A549 (cell line): ENCODE data around the gene ELOVL6. TPM values are rescaled to one million over a fixed set of nuclear protein-coding genes. Genes with fewer than 3 reads are reported as not detected.

Experiments used
- ATAC-seq, 2 experiments: fragments of 200-7000 bp in 1 of 2; fragments of >200 bp in 1 of 2; cut with Nextera tagmentation in 1 of 2; cut with Tn5 transposase in 1 of 2; 3 replicates each; pipeline versions ENCODE4 v1.8.0 to v1.9.1; 2018 to 2020; ENCODE audit warnings: mild to moderate bottlenecking in 1 of 2, moderate library complexity in 1 of 2
- CTCF ChIA-PET: fragments of 300-600 bp; sonication (Branson Sonifier 250); formaldehyde crosslinking; extraction: SDS; loops from one replicate; lab custom pipeline; 2021; ENCODE audit warnings: antibody characterized with exemption, inconsistent platforms; lab: Yijun Ruan, JAX
- POLR2A ChIA-PET: fragments of 350-600 bp; formaldehyde crosslinking; extraction: SDS; loops from one replicate; lab custom pipeline; 2021; ENCODE audit warnings: antibody characterized with exemption, inconsistent platforms; lab: Yijun Ruan, JAX
- DNase-seq, 2 experiments: peaks; one replicate each; pipeline versions ENCODE4 v3.0.0 to v3.0.0-alpha.2; 2011 to 2016; ENCODE audit warnings: low read depth in 1 of 2, low spot score in 1 of 2
- FAIRE-seq: peaks from 2 replicates; lab custom pipeline; 2011; peaks lifted over from hg19 to GRCh38; lab: Jason Lieb, UNC
- H3K27ac ChIP-seq, 2 experiments: fragments of >200 bp; sonication (Bioruptor Twin); formaldehyde crosslinking; 3 replicates each; pipeline ENCODE4 v1.5.1; 2016 to 2017
- H3K4me1 ChIP-seq: fragments of >200 bp; sonication (Bioruptor Twin); formaldehyde crosslinking; 3 replicates; pipeline ENCODE4 v1.6.1; 2016
- H3K4me2 ChIP-seq: fragments of >200 bp; sonication (Bioruptor Twin); formaldehyde crosslinking; 3 replicates; pipeline ENCODE4 v1.6.1; 2016
- H3K4me3 ChIP-seq: fragments of >200 bp; sonication (Bioruptor Twin); formaldehyde crosslinking; 3 replicates; pipeline ENCODE4 v1.5.1; 2016
- H3K9me3 ChIP-seq: fragments of >200 bp; sonication (Bioruptor Twin); formaldehyde crosslinking; 3 replicates; pipeline ENCODE4 v1.6.1; 2016
- CBX2 ChIP-seq: fragments of 200-600 bp; sonication (generic); IDR thresholded peaks from 2 replicates; pipeline ENCODE4 v1.6.1; 2016; ENCODE audit warnings: low read depth, mild to moderate bottlenecking, borderline replicate concordance
- CHD2 ChIP-seq: fragments of 150-350 bp; IDR thresholded peaks from 2 replicates; pipeline ENCODE4 v1.6.1; 2014; ENCODE audit warnings: low read length; ENCODE audit not compliant: partially characterized antibody
- CHD4 ChIP-seq: fragments of 200-600 bp; sonication (generic); IDR thresholded peaks from 2 replicates; pipeline ENCODE4 v1.6.1; 2016; ENCODE audit warnings: antibody characterized with exemption, mild to moderate bottlenecking, borderline replicate concordance
- EHF ChIP-seq: fragments of 250-450 bp; sonication (Bioruptor Pico); IDR thresholded peaks from 2 replicates; pipeline ENCODE4 v1.5.0; 2020; ENCODE audit warnings: mild to moderate bottlenecking
- EHMT2 ChIP-seq: fragments of 200-600 bp; sonication (generic); IDR thresholded peaks from 2 replicates; pipeline ENCODE4 v1.6.1; 2016; ENCODE audit warnings: antibody characterized with exemption, low read depth, mild to moderate bottlenecking, moderate library complexity
- EP300 ChIP-seq, 2 experiments: fragments of >200 bp; sonication (Bioruptor Twin); formaldehyde crosslinking; IDR thresholded peaks; 2 replicates in 1 of 2; 3 replicates in 1 of 2; pipeline ENCODE4 v1.6.1; 2016 to 2017
- FOSB ChIP-seq: fragments of 250-450 bp; sonication (Bioruptor Pico); IDR thresholded peaks from 2 replicates; pipeline ENCODE4 v1.5.0; 2020; ENCODE audit warnings: mild to moderate bottlenecking, moderate library complexity
- FOSL2 ChIP-seq, 2 experiments: fragments of 450-650 bp in 1 of 2; fragments of >200 bp in 1 of 2; sonication (Bioruptor Twin) in 1 of 2; formaldehyde crosslinking; IDR thresholded peaks; 2 replicates each; pipeline versions ENCODE4 v1.5.0 to v1.6.1; 2016 to 2020; ENCODE audit warnings: mild to moderate bottlenecking in 1 of 2, moderate library complexity in 1 of 2
- FOXS1 ChIP-seq: fragments of 250-450 bp; sonication (Bioruptor Pico); IDR thresholded peaks from 2 replicates; pipeline ENCODE4 v1.5.0; 2020; ENCODE audit warnings: mild to moderate bottlenecking, moderate library complexity
- GATA3 ChIP-seq: IDR thresholded peaks from 2 replicates; pipeline ENCODE4 v1.6.1; 2012; ENCODE audit warnings: borderline replicate concordance
- HDAC2 ChIP-seq: fragments of 200-600 bp; sonication (generic); IDR thresholded peaks from 2 replicates; pipeline ENCODE4 v1.6.1; 2016
- HEYL ChIP-seq: fragments of 250-450 bp; sonication (Bioruptor Pico); IDR thresholded peaks from 2 replicates; pipeline ENCODE4 v1.8.0; 2021; ENCODE audit warnings: mild to moderate bottlenecking, moderate library complexity
- HMGXB4 ChIP-seq: fragments of 250-450 bp; sonication (Bioruptor Pico); IDR thresholded peaks from 2 replicates; pipeline ENCODE4 v1.5.0; 2021; ENCODE audit warnings: mild to moderate bottlenecking, moderate library complexity, borderline replicate concordance
- JUNB ChIP-seq: fragments of >200 bp; sonication (Bioruptor Twin); formaldehyde crosslinking; IDR thresholded peaks from 2 replicates; pipeline ENCODE4 v1.6.1; 2016
- KDM1A ChIP-seq: fragments of 200-600 bp; sonication (generic); IDR thresholded peaks from 2 replicates; pipeline ENCODE4 v1.6.1; 2016; ENCODE audit warnings: low read depth, mild to moderate bottlenecking
- KDM5A ChIP-seq: fragments of 200-600 bp; sonication (generic); IDR thresholded peaks from 2 replicates; pipeline ENCODE4 v1.6.1; 2016; ENCODE audit warnings: antibody characterized with exemption, mild to moderate bottlenecking
- NFE2L2 ChIP-seq: fragments of 150-350 bp; conservative IDR thresholded peaks from 2 replicates; pipeline ENCODE4 v1.6.1; 2014; ENCODE audit warnings: low read length
- NPAS2 ChIP-seq: fragments of 250-450 bp; sonication (Bioruptor Pico); IDR thresholded peaks from 2 replicates; pipeline ENCODE4 v1.8.0; 2022; ENCODE audit warnings: mild to moderate bottlenecking, moderate library complexity, borderline replicate concordance
- NR3C1 ChIP-seq: fragments of >200 bp; sonication (Bioruptor Twin); formaldehyde crosslinking; IDR thresholded peaks from 3 replicates; pipeline ENCODE4 v1.6.1; 2017
- PHF8 ChIP-seq: fragments of 200-600 bp; sonication (generic); IDR thresholded peaks from 2 replicates; pipeline ENCODE4 v1.6.1; 2016; ENCODE audit warnings: low read depth, mild to moderate bottlenecking, antibody characterized with exemption, moderate library complexity, borderline replicate concordance
- POLR2A ChIP-seq: IDR thresholded peaks from 2 replicates; pipeline ENCODE4 v1.6.1; 2012; ENCODE audit warnings: mild to moderate bottlenecking, low read length
- RARB ChIP-seq: fragments of 250-450 bp; sonication (Bioruptor Pico); IDR thresholded peaks from 2 replicates; pipeline ENCODE4 v1.8.0; 2021; ENCODE audit warnings: mild to moderate bottlenecking, moderate library complexity
- RCOR1 ChIP-seq: fragments of 150-350 bp; IDR thresholded peaks from 2 replicates; pipeline ENCODE4 v1.6.1; 2014; ENCODE audit warnings: antibody characterized with exemption, low read length, low read depth
- REST ChIP-seq: fragments of 200-600 bp; sonication (generic); IDR thresholded peaks from 2 replicates; pipeline ENCODE4 v1.6.1; 2016; ENCODE audit warnings: antibody characterized with exemption, mild to moderate bottlenecking, moderate library complexity
- SMC3 ChIP-seq: fragments of >200 bp; sonication (Bioruptor Twin); formaldehyde crosslinking; IDR thresholded peaks from 3 replicates; pipeline ENCODE4 v1.6.1; 2018; ENCODE audit warnings: inconsistent platforms
- ZFP36 ChIP-seq: fragments of 450-650 bp; IDR thresholded peaks from 2 replicates; pipeline ENCODE4 v1.6.1; 2014; ENCODE audit warnings: borderline replicate concordance; ENCODE audit not compliant: partially characterized antibody
- ZNF302 ChIP-seq: fragments of 250-450 bp; sonication (Bioruptor Pico); IDR thresholded peaks from 2 replicates; pipeline ENCODE4 v1.9.0; 2021; ENCODE audit warnings: inconsistent platforms, mild to moderate bottlenecking, moderate library complexity
- WGBS: methylation state at CpG from one replicate; pipeline ENCODE4 v1.1.6; 2017; ENCODE audit errors: missing lambda C conversion rate; 5-methylcytosine and 5-hydroxymethylcytosine counted together
- polyA plus RNA-seq, 4 experiments: library from polyadenylated mRNA; depleted of rRNA in 3 of 4; stranded (reverse); fragments of >200 nt; fragmentation: RNase III in 1 of 4; extraction: RNeasy Plus Mini Kit Qiagen cat#74134 plus additional on column Dnase treatment in 1 of 4; gene quantifications; 2 replicates in 3 of 4; 3 replicates in 1 of 4; pipeline ENCODE4 v1.2.3, GENCODE V29; 2011 to 2017
- TF ChIP-seq, protein P1 (sequence below): fragments of >200 bp; sonication (Bioruptor Twin); formaldehyde crosslinking; IDR thresholded peaks from 2 replicates; pipeline ENCODE4 v1.6.1; 2016
- TF ChIP-seq, protein P2 (sequence below): IDR thresholded peaks from 2 replicates; pipeline ENCODE4 v1.6.1; 2012; ENCODE audit warnings: low read depth, borderline replicate concordance
- TF ChIP-seq, protein P3 (sequence below): fragments of 150-350 bp; IDR thresholded peaks from 2 replicates; pipeline ENCODE4 v1.6.1; 2014; ENCODE audit warnings: low read depth, mild to moderate bottlenecking, low read length

ELOVL6 gene
- polyA plus RNA-seq, 2 of the 4 experiments (the other 2 are of a cell fraction) = 22.0 to 26.8 TPM

DNA sequence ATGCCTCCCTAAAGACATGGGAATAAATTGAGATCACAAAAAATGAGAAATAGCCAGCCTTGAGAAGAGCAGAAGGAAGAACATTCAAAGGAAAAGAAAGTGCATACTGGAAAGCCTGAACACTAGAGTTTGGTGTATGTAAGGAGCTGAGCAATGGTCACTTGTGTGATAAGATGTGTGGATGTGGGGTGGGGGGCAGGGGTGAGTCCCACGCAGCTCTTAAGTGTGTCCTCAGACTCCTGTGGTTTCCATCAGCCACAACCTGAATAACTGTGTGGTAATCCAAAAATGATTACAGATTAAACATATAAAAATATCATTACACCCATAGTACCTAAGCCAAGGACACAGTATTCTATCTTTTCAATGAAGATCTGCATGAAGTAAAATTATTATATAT is 59.9 kb downstream of the ELOVL6 start:
- FAIRE-seq (no peak), ATAC-seq (no peak), DNase-seq (no peak)
- H3K9me3 ChIP-seq = no peaks in the 10 kb centered on the region
- ChIA-PET POLR2A (no interaction called here), CTCF (interaction anchor here (0.7 to 1.8 kb wide), 2 partner anchors 89 to 408 kb away, joined by 3 to 6 read pairs; no protein-coding TSS in a partner anchor)
- no peak overlapping the region for H3K27ac ChIP-seq
- WGBS = 94% methylated on average over 1 of the region's 1 CpG
- TF ChIP-seq HEYL (CRISPR knock-in tag) = no peak
- TF ChIP-seq, protein P1, sequence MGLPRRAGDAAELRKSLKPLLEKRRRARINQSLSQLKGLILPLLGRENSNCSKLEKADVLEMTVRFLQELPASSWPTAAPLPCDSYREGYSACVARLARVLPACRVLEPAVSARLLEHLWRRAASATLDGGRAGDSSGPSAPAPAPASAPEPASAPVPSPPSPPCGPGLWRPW = no peak
- TF ChIP-seq FOSL2 (IDR thresholded peaks at IDR 0.05) = no peak
- TF ChIP-seq FOSL2 (CRISPR knock-in tag; IDR thresholded peaks at IDR 0.05) = no peak
- TF ChIP-seq RARB (CRISPR knock-in tag) = no peak
- no peak for TF ChIP-seq CHD2
- TF ChIP-seq GATA3 = no peak
- no peak for TF ChIP-seq EHF
- H3K4me1 ChIP-seq = no peaks in the 10 kb centered on the region
- no peak overlapping the region for H3K4me3 ChIP-seq
- H3K4me2 ChIP-seq = no peak overlapping the region

- Histone ChIP-seq H3K9me3 (no peaks in the 10 kb centered on the region), H3K4me2 (no peak overlapping the region), H3K27ac (no peak overlapping the region), H3K4me3 (no peak overlapping the region), H3K4me1 (no peaks in the 10 kb centered on the region)
- ChIA-PET POLR2A (no interaction called here), CTCF (interaction anchor here (0.8 to 1.8 kb wide), 2 partner anchors 21 to 88 kb away, joined by 3 to 6 read pairs; no protein-coding TSS in a partner anchor)
- DNase-seq (no peak), FAIRE-seq (no peak), ATAC-seq (no peak)
- TF ChIP-seq EHMT2 = no peak
- TF ChIP-seq POLR2A = no peak
- no peak for TF ChIP-seq RCOR1
- TF ChIP-seq CBX2 = no peak
- TF ChIP-seq FOXS1 = no peak
- TF ChIP-seq HMGXB4 = no peak
- TF ChIP-seq CHD2 = no peak
- TF ChIP-seq HDAC2 = no peak
- TF ChIP-seq NR3C1 = no peak
- TF ChIP-seq, protein P2, sequence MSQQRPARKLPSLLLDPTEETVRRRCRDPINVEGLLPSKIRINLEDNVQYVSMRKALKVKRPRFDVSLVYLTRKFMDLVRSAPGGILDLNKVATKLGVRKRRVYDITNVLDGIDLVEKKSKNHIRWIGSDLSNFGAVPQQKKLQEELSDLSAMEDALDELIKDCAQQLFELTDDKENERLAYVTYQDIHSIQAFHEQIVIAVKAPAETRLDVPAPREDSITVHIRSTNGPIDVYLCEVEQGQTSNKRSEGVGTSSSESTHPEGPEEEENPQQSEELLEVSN = no peak
- no peak for TF ChIP-seq HEYL (CRISPR knock-in tag)
- TF ChIP-seq ZFP36 = no peak
- TF ChIP-seq KDM5A = no peak
- TF ChIP-seq FOSB (CRISPR knock-in tag) = no peak
- TF ChIP-seq GATA3 = no peak
- TF ChIP-seq CHD4 = no peak
- WGBS = 88% methylated on average over 1 of the region's 1 CpG
Observed at GRCh38 chr4:110137829-110138228, 60.6 kb downstream of the ELOVL6 start.

DNA sequence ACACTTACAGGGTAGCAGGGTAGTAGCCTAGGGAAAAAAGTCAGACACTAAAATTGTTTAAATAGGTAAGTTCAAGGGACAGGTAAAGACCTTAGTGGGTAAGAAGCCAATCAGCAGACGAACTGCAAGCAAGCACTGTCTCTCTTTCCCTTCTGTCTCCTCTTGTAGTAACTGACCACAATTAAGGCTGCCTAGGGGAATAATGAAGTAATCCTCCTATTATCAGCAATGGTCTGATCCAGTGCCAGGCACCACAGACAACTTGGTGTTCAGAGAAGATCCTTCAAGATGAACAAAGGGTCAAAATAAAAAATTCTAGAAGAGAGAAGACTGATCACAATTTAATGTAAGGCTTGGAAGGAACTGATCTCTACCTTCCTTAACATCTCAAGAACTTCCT is 62.9 kb downstream of the ELOVL6 start:
- WGBS = 95% methylated on average over 1 of the region's 1 CpG
- ChIA-PET POLR2A (no interaction called here), CTCF (no interaction called here)
- H3K4me3 ChIP-seq = no peak overlapping the region
- no peak for ATAC-seq
- DNase-seq = no peak
- no peaks in the 10 kb centered on the region for H3K4me1 ChIP-seq
- H3K27ac ChIP-seq = no peak overlapping the region
- no peak overlapping the region for H3K4me2 ChIP-seq
- FAIRE-seq = no peak
- no peaks in the 10 kb centered on the region for H3K9me3 ChIP-seq
- TF ChIP-seq SMC3 = no peak
- TF ChIP-seq, protein P3, sequence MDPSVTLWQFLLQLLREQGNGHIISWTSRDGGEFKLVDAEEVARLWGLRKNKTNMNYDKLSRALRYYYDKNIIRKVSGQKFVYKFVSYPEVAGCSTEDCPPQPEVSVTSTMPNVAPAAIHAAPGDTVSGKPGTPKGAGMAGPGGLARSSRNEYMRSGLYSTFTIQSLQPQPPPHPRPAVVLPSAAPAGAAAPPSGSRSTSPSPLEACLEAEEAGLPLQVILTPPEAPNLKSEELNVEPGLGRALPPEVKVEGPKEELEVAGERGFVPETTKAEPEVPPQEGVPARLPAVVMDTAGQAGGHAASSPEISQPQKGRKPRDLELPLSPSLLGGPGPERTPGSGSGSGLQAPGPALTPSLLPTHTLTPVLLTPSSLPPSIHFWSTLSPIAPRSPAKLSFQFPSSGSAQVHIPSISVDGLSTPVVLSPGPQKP = no peak
- no peak for TF ChIP-seq HEYL (CRISPR knock-in tag)
- no peak for TF ChIP-seq KDM5A
- TF ChIP-seq REST = no peak
- TF ChIP-seq EP300 (IDR thresholded peaks at IDR 0.05) = no peak
- no peak for TF ChIP-seq ZNF302
- TF ChIP-seq NFE2L2 = no peak
- no peak for TF ChIP-seq EHMT2
- TF ChIP-seq PHF8 = no peak
- no peak for TF ChIP-seq KDM1A
- TF ChIP-seq NPAS2 (CRISPR knock-in tag) = no peak
- TF ChIP-seq JUNB = no peak
